AG09309 (cell line): ENCODE data around the gene S100A13.

Source experiments
- DNase-seq: peaks from one replicate; pipeline ENCODE4 v3.0.0-alpha.2; 2010; ENCODE audit warnings: low read depth
- H3K4me3 ChIP-seq: 2 replicates; pipeline ENCODE4 v1.5.1; 2011; ENCODE audit warnings: mild to moderate bottlenecking, low read depth, low read length, moderate library complexity; ENCODE audit not compliant: control insufficient read depth
- TF ChIP-seq, protein P1 (sequence below): IDR thresholded peaks from 2 replicates; pipeline ENCODE4 v1.5.1; 2011; ENCODE audit warnings: mild to moderate bottlenecking, low read depth, low read length, inconsistent platforms; ENCODE audit not compliant: insufficient read depth, control insufficient read depth; ENCODE audit errors: missing control alignments

S100A13 gene

DNA sequence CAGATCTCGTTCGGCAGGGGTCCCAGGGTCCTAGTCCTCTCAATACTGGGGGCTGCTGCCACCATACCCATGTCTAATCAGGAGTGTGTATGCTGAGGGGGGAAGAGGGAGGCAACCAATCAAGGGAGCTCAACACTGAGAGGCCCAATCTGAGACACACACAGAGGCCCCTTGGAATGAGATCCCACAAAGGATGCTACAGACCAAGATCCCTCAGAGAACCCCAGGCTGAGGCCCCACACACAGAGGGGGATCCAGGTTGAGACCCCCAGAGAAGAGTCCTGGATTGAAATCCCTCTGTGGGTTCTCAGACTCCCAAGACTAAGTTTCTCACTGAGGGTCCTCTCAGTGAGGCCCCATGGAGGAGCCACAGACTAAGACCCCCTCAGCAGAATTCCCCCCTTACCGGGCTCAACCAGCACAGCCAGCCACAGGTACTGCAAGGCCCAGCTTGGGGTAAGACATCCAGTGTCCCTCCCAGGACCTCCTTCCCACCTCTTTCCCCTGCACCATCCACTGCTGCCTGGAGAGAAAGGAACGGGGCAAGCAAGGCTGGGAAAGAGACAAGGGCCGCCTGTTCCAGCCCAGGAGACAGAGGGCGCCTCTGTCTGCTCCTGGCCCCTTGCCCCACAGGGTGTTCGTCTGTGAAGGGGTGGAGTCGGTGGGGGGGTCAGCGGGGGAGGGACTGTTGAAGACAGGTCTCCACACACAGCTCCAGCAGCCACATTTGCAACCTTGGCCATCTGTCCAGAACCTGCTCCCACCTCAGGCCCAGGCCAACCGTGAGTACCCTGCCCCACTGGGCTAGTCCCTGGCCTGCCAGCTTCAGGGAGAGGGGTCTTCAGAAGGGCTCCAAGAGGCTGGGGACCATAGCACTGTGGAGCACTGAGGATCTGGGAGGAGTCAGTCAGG, 666 bp upstream of the S100A13 start, which contains the start of gene S100A1:
Gene S100A1, plus strand, starts transcription at position 720 of the 912 bp plus-strand sequence. CDS start 2,088 bp downstream, outside the sequence.
- no peak for DNase-seq
- H3K4me3 ChIP-seq = peak within 1 kb of the TSS; percentile 91
- TF ChIP-seq, protein P1, sequence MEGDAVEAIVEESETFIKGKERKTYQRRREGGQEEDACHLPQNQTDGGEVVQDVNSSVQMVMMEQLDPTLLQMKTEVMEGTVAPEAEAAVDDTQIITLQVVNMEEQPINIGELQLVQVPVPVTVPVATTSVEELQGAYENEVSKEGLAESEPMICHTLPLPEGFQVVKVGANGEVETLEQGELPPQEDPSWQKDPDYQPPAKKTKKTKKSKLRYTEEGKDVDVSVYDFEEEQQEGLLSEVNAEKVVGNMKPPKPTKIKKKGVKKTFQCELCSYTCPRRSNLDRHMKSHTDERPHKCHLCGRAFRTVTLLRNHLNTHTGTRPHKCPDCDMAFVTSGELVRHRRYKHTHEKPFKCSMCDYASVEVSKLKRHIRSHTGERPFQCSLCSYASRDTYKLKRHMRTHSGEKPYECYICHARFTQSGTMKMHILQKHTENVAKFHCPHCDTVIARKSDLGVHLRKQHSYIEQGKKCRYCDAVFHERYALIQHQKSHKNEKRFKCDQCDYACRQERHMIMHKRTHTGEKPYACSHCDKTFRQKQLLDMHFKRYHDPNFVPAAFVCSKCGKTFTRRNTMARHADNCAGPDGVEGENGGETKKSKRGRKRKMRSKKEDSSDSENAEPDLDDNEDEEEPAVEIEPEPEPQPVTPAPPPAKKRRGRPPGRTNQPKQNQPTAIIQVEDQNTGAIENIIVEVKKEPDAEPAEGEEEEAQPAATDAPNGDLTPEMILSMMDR = no peak

- H3K4me3 ChIP-seq = peak overlapping the region; percentile 91
- DNase-seq = no peak
- TF ChIP-seq, protein P1 = no peak
Measured at GRCh38 chr1:153626477-153626903, 815 bp downstream of the S100A13 start.

DNA sequence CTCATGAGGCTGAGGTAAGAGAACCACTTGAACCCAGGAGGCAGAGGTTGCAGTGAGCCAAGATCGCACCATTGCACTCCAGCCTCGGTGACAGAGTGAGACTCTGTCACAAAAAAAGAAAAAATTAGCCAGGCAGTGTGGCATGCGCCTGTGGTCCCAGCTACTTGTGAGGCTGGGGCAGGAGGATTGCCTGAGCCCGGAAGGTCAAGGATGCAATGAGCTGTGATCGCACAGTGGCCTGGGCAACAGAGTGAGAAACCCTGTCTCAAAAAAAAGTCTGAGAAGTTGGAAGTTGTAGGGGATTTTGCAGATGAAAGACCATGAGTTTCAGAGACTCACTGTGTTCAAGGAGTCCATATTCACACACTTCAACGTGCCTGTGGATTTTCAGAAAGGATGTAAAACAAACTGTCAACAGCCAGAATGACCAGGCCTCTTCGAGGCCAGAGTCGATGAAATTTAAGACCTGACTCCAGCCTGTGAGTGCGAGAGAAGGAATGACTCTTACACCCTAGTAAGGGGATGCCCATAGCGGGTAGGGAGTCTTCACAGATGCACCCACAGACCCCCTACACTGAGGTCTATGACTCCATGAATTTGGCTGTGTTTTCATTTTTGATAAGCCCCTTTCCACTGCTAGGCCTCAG, 2.2 kb downstream of the S100A13 start:
- no peak for DNase-seq
- H3K4me3 ChIP-seq = no peak overlapping the region
- TF ChIP-seq, protein P1 = no peak

DNA sequence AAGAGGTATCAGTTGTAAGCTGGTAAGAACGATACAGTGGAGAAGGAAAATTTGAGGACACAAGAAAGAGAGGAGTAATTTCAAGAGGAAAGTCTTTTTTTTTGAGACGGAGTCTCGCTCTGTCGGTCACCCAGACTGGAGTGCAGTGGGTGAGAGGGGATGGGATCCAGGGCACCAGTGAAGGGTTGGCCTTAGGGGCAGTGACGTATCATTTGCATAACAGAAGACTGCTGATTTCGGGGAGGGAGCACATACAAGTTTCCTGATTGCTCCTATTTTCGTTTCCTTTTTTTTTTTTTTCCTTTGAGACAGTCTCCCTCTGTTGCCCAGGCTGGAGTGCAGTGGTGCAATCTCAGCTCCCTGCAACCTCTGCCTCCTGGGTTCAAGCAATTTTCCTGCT, 4.2 kb downstream of the S100A13 start:
- TF ChIP-seq, protein P1 = no peak
- no peak overlapping the region for H3K4me3 ChIP-seq
- DNase-seq = no peak

- TF ChIP-seq, protein P1 = no peak
Measured at GRCh38 chr1:153619171-153619570, 8.1 kb downstream of the S100A13 start.

DNA sequence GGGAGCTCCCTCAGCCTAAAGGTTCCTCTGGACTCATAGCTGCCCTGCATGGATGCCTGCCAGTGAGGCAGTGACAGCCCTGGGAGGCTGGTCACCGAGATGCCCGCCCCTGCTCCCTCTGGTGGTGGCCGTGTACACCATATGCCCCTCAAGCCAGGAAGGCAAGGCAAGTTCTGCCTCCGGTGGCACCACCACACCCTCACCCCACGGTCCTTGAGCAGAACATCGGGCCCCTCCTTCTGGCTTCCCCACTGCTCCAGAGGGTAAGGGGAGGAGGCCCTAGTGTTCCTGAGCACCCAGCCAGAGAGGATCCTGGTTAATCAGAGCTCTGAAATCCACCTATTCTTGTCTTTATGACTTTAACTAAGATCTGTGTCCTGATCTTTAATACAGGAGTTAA, 9.6 kb downstream of the S100A13 start:
- no peak for DNase-seq
- H3K4me3 ChIP-seq = no peak overlapping the region
- TF ChIP-seq, protein P1 = peak; percentile 68

More at GRCh38 chr1:153619171-153619570, 8.1 kb downstream of the S100A13 start:
- no peak overlapping the region for H3K4me3 ChIP-seq
- no peak for DNase-seq
